K562 (cell line): Measurements from ENCODE around the gene CHPF2. TPM values are rescaled to one million over a fixed set of nuclear protein-coding genes. Genes with fewer than 3 reads are reported as not detected.

Experiments used
- ATAC-seq: fragments of 200-7000 bp; cut with Tn5 transposase; 3 replicates; pipeline ENCODE4 v1.9.1; 2020; ENCODE audit warnings: moderate library complexity
- BruUV-seq: library from RNA; stranded (reverse); fragments of 400-500 nt; replicated peaks from 2 replicates; lab custom pipeline; 2021; lab: Mats Ljungman, UMichigan
- CTCF ChIA-PET: fragments of 300-600 bp; formaldehyde crosslinking; extraction: SDS; loops from one replicate; lab custom pipeline; 2021; ENCODE audit warnings: low intra/inter-chr PET ratio; lab: Yijun Ruan, JAX
- POLR2A ChIA-PET: fragments of 300-600, 350-650 bp; sonication (Branson Sonifier 250); formaldehyde crosslinking; extraction: SDS; loops from one replicate; lab custom pipeline; 2021; ENCODE audit warnings: antibody characterized with exemption, inconsistent platforms; lab: Yijun Ruan, JAX
- DNase-seq, 4 experiments: peaks; one replicate each; pipeline versions ENCODE4 v3.0.0 to v3.0.0-alpha.2; 2011 to 2018; ENCODE audit warnings: low spot score in 3 of 4, mixed read lengths in 3 of 4; ENCODE audit errors: extremely low read depth in 1 of 4
- FAIRE-seq: peaks from 2 replicates; lab custom pipeline; 2011; peaks lifted over from hg19 to GRCh38; lab: Jason Lieb, UNC
- H2AFZ ChIP-seq: 2 replicates; pipeline ENCODE4 v1.6.0; 2011; ENCODE audit warnings: low read depth, low read length, control low read depth, inconsistent platforms
- H3K27ac ChIP-seq: fragments of 200-600 bp; 3 replicates; pipeline ENCODE4 v1.8.0; 2011; ENCODE audit warnings: low read depth, mild to moderate bottlenecking, control low read depth, inconsistent platforms, low read length, moderate library complexity, mixed read lengths; ENCODE audit errors: extremely low read depth
- H3K27me3 ChIP-seq, 2 experiments: fragments of 300-600 bp in 1 of 2; 2 replicates in 1 of 2; 3 replicates in 1 of 2; pipeline versions ENCODE4 v1.6.0 to v1.8.0; 2011; ENCODE audit warnings: inconsistent platforms in 2 of 2, low read length in 2 of 2, mild to moderate bottlenecking in 1 of 2, mixed read lengths in 1 of 2, moderate library complexity in 1 of 2; ENCODE audit not compliant: control insufficient read depth in 2 of 2, insufficient read depth in 2 of 2
- H3K36me3 ChIP-seq: fragments of 300-600 bp; 3 replicates; pipeline ENCODE4 v1.8.0; 2011; ENCODE audit warnings: mild to moderate bottlenecking, low read length, inconsistent platforms; ENCODE audit not compliant: control insufficient read depth, insufficient read depth
- H3K4me1 ChIP-seq, 2 experiments: fragments of 200-600 bp in 1 of 2; replicated peaks in 1 of 2; 2 replicates in 1 of 2; 3 replicates in 1 of 2; pipeline versions ENCODE4 v1.5.1 to v1.8.0; 2011; ENCODE audit warnings: inconsistent platforms in 2 of 2, low read length in 2 of 2, mild to moderate bottlenecking in 1 of 2, mixed read lengths in 1 of 2, moderate library complexity in 1 of 2; ENCODE audit not compliant: control insufficient read depth in 2 of 2, insufficient read depth in 2 of 2
- H3K4me2 ChIP-seq: 2 replicates; pipeline ENCODE4 v1.6.1; 2011; ENCODE audit warnings: low read length, control low read depth, inconsistent platforms, mixed read lengths; ENCODE audit not compliant: insufficient read depth
- H3K4me3 ChIP-seq: fragments of 200-600 bp; sonication (generic), shearing (Covaris generic); 2 replicates; pipeline ENCODE4 v1.5.1; 2016; ENCODE audit warnings: control low read depth, inconsistent platforms
- H3K79me2 ChIP-seq: fragments of 200-600 bp; 3 replicates; pipeline ENCODE4 v1.8.0; 2011; ENCODE audit warnings: low read length, inconsistent platforms; ENCODE audit not compliant: control insufficient read depth, insufficient read depth
- H3K9ac ChIP-seq, 2 experiments: 2 replicates each; pipeline versions ENCODE4 v1.6.0 to v1.6.1; 2011; ENCODE audit warnings: low read depth in 2 of 2, low read length in 2 of 2, control low read depth in 1 of 2, inconsistent platforms in 1 of 2, mild to moderate bottlenecking in 1 of 2, mixed read lengths in 1 of 2; ENCODE audit not compliant: insufficient read depth in 1 of 2
- H3K9me1 ChIP-seq: one replicate; pipeline ENCODE4 v1.6.0; 2011; ENCODE audit warnings: inconsistent platforms, mild to moderate bottlenecking, low read length, moderate library complexity; ENCODE audit not compliant: control insufficient read depth, insufficient read depth
- H3K9me3 ChIP-seq: replicated peaks from 2 replicates; pipeline ENCODE4 v1.5.1; 2011; ENCODE audit warnings: low read depth, low read length, inconsistent platforms; ENCODE audit not compliant: control insufficient read depth, insufficient read depth
- H4K20me1 ChIP-seq: replicated peaks from 2 replicates; pipeline ENCODE4 v1.6.1; 2011; ENCODE audit warnings: low read length, inconsistent platforms, mixed read lengths; ENCODE audit not compliant: control insufficient read depth, insufficient read depth
- CBX5 ChIP-seq: IDR thresholded peaks from 2 replicates; pipeline ENCODE4 v1.6.1; 2014; ENCODE audit warnings: low read depth, borderline replicate concordance
- DACH1 ChIP-seq: fragments of 450-650 bp; IDR thresholded peaks from 2 replicates; pipeline ENCODE4 v1.6.1; 2018; ENCODE audit not compliant: partially characterized antibody
- ELF2 ChIP-seq: fragments of 250-450 bp; sonication (Bioruptor Pico); IDR thresholded peaks from 2 replicates; pipeline ENCODE4 v1.5.0; 2021; ENCODE audit warnings: mild to moderate bottlenecking
- FOXP1 ChIP-seq: sonication (generic); formaldehyde crosslinking; IDR thresholded peaks from 2 replicates; pipeline ENCODE4 v1.8.0; 2022; ENCODE audit warnings: mild to moderate bottlenecking, missing genetic modification reagents
- HLTF ChIP-seq: fragments of 450-650 bp; IDR thresholded peaks from 2 replicates; pipeline ENCODE4 v1.6.1; 2016
- NELFE ChIP-seq: IDR thresholded peaks from 2 replicates; pipeline ENCODE4 v1.6.1; 2011; ENCODE audit warnings: mild to moderate bottlenecking; ENCODE audit not compliant: insufficient read depth, insufficient read length
- TBL1XR1 ChIP-seq, 2 experiments: IDR thresholded peaks; 2 replicates each; pipeline ENCODE4 v1.6.1; 2012; ENCODE audit warnings: improper control_type of control experiment in 2 of 2, low read length in 2 of 2, mild to moderate bottlenecking in 1 of 2
- ZNF124 ChIP-seq: sonication (generic); formaldehyde crosslinking; IDR thresholded peaks from 2 replicates; pipeline ENCODE4 v1.8.1; 2022; ENCODE audit warnings: missing genetic modification reagents
- ZNF316 ChIP-seq: fragments of 450-650 bp; IDR thresholded peaks from 2 replicates; pipeline ENCODE4 v1.6.1; 2016
- WGBS: fragments of 100-300 bp; shearing (Covaris generic); methylation state at CpG from one replicate; pipeline ENCODE4 v1.1.6; 2016; ENCODE audit warnings: low coverage, mixed read lengths; ENCODE audit not compliant: insufficient coverage; ENCODE audit errors: missing lambda C conversion rate; 5-methylcytosine and 5-hydroxymethylcytosine counted together
- in situ Hi-C: fragments of 300-500 bp; cut with MboI; formaldehyde crosslinking; loops from 4 replicates; pipeline ENCODE4 v1.15.0; 2018; ENCODE audit warnings: inconsistent platforms, mixed read lengths
- intact Hi-C: fragments of 100-400 bp; cut with micrococcal nuclease; formaldehyde crosslinking; loops from 2 replicates; pipeline ENCODE4 v1.14.2; 2022
- polyA plus RNA-seq, 8 experiments: library from polyadenylated mRNA; depleted of rRNA in 4 of 8; stranded (reverse) in 5 of 8; unstranded in 3 of 8; fragments of >200 nt; fragmentation: Nextera tagmentation in 2 of 8; fragmentation: Illumina TruSeq in 1 of 8; extraction: Ambion mirVana in 2 of 8; extraction: Trizol in 1 of 8; gene quantifications; 2 replicates each; pipeline versions ENCODE4 v1.2.1 to v1.2.3, GENCODE V29; 2011 to 2014; ENCODE audit warnings: inconsistent platforms in 1 of 8, missing spikeins in 1 of 8
- total RNA-seq, 7 experiments: library from RNA; depleted of rRNA in 6 of 7; stranded (reverse); fragments of >200 nt in 6 of 7; fragmentation: Illumina TruSeq in 2 of 7; extraction: Trizol in 2 of 7; gene quantifications; 2 replicates each; pipeline versions ENCODE4 v1.2.1 to v1.2.3, GENCODE V29; 2011 to 2021; ENCODE audit warnings: low replicate concordance in 1 of 7
- TF ChIP-seq, protein P1 (sequence below): sonication (generic); formaldehyde crosslinking; IDR thresholded peaks from 2 replicates; pipeline ENCODE4 v1.5.0; 2020; ENCODE audit warnings: missing genetic modification reagents
- TF ChIP-seq, protein P2 (sequence below): sonication (generic); formaldehyde crosslinking; IDR thresholded peaks from 2 replicates; pipeline ENCODE4 v1.8.0; 2023; ENCODE audit warnings: missing genetic modification reagents, mild to moderate bottlenecking, borderline replicate concordance
- TF ChIP-seq, protein P3 (sequence below), 2 experiments: fragments of 450-650 bp in 1 of 2; sonication (generic) in 1 of 2; formaldehyde crosslinking; conservative IDR thresholded peaks; 2 replicates each; pipeline versions ENCODE4 v1.4.0 to v1.8.1; 2020 to 2022; ENCODE audit warnings: mild to moderate bottlenecking in 1 of 2, missing genetic modification reagents in 1 of 2
- TF ChIP-seq, protein P4 (sequence below): fragments of 250-450 bp; sonication (Bioruptor Pico); IDR thresholded peaks from 2 replicates; pipeline ENCODE4 v1.4.0; 2020; ENCODE audit warnings: mild to moderate bottlenecking, moderate library complexity

The CHPF2 gene
- total and polyA plus RNA-seq, 9 of the 15 experiments (the other 6 are each of a cell fraction or from before 2014, with no cell fraction given): 0.08 to 32.8 (median 10.5) TPM

DNA sequence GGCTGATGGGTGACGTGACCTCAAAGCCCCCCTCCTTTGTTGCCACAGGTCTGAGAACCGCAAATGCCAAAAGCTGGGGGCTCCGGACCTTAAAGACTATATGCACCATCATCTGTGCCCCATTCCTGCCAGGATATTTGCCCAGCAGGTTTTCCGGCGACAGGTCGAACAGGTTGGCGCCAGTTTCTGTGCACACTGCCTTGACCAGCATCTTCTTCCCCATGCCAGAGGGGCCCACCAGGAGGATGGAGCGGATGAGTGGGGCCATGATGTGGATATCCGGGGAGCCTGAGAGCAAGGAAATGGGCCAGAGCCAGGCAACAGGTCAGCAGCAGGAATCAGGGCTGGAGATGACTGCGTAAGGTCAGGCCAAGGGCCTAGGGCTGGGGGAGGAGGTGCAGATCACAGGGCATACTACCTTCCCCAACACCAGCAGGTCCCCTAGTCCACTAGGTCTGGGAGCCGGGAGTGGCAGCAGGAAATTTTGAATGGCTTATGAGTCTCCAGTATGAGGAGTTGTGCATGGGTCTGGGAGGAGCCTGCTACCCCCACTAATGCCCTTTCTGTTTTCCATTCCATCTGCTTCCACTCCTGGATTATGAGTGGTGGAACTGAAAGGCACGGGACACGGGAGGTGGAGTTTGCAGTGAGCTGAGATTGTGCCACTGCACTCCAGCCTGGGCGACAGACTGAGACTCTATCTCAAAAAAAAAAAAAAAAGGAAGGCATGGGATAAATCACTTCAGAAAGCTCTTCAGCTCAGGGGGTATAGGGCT, 38.9 kb upstream of the CHPF2 start:
- BruUV-seq: no TSS peak
- FAIRE-seq: no peak
- CTCF ChIA-PET: no interaction called here
- TF ChIP-seq ELF2: no peak
- TF ChIP-seq, protein P1, sequence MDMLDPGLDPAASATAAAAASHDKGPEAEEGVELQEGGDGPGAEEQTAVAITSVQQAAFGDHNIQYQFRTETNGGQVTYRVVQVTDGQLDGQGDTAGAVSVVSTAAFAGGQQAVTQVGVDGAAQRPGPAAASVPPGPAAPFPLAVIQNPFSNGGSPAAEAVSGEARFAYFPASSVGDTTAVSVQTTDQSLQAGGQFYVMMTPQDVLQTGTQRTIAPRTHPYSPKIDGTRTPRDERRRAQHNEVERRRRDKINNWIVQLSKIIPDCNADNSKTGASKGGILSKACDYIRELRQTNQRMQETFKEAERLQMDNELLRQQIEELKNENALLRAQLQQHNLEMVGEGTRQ (CRISPR knock-in tag): no peak
- TF ChIP-seq ZNF124 (CRISPR knock-in tag): no peak
- no peak for TF ChIP-seq TBL1XR1 (IDR thresholded peaks at IDR 0.05; ENCODE audit: low read length in 2 of 2)
- TF ChIP-seq, protein P2, sequence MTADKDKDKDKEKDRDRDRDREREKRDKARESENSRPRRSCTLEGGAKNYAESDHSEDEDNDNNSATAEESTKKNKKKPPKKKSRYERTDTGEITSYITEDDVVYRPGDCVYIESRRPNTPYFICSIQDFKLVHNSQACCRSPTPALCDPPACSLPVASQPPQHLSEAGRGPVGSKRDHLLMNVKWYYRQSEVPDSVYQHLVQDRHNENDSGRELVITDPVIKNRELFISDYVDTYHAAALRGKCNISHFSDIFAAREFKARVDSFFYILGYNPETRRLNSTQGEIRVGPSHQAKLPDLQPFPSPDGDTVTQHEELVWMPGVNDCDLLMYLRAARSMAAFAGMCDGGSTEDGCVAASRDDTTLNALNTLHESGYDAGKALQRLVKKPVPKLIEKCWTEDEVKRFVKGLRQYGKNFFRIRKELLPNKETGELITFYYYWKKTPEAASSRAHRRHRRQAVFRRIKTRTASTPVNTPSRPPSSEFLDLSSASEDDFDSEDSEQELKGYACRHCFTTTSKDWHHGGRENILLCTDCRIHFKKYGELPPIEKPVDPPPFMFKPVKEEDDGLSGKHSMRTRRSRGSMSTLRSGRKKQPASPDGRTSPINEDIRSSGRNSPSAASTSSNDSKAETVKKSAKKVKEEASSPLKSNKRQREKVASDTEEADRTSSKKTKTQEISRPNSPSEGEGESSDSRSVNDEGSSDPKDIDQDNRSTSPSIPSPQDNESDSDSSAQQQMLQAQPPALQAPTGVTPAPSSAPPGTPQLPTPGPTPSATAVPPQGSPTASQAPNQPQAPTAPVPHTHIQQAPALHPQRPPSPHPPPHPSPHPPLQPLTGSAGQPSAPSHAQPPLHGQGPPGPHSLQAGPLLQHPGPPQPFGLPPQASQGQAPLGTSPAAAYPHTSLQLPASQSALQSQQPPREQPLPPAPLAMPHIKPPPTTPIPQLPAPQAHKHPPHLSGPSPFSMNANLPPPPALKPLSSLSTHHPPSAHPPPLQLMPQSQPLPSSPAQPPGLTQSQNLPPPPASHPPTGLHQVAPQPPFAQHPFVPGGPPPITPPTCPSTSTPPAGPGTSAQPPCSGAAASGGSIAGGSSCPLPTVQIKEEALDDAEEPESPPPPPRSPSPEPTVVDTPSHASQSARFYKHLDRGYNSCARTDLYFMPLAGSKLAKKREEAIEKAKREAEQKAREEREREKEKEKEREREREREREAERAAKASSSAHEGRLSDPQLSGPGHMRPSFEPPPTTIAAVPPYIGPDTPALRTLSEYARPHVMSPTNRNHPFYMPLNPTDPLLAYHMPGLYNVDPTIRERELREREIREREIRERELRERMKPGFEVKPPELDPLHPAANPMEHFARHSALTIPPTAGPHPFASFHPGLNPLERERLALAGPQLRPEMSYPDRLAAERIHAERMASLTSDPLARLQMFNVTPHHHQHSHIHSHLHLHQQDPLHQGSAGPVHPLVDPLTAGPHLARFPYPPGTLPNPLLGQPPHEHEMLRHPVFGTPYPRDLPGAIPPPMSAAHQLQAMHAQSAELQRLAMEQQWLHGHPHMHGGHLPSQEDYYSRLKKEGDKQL (CRISPR knock-in tag): no peak
- TF ChIP-seq, protein P3, sequence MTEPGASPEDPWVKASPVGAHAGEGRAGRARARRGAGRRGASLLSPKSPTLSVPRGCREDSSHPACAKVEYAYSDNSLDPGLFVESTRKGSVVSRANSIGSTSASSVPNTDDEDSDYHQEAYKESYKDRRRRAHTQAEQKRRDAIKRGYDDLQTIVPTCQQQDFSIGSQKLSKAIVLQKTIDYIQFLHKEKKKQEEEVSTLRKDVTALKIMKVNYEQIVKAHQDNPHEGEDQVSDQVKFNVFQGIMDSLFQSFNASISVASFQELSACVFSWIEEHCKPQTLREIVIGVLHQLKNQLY (CRISPR knock-in tag; conservative IDR thresholded peaks at IDR 0.05): no peak
- TF ChIP-seq NELFE: no peak
- TF ChIP-seq, protein P4, sequence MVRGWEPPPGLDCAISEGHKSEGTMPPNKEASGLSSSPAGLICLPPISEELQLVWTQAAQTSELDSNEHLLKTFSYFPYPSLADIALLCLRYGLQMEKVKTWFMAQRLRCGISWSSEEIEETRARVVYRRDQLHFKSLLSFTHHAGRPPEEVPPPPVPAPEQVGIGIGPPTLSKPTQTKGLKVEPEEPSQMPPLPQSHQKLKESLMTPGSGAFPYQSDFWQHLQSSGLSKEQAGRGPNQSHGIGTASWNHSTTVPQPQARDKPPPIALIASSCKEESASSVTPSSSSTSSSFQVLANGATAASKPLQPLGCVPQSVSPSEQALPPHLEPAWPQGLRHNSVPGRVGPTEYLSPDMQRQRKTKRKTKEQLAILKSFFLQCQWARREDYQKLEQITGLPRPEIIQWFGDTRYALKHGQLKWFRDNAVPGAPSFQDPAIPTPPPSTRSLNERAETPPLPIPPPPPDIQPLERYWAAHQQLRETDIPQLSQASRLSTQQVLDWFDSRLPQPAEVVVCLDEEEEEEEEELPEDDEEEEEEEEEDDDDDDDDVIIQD (CRISPR knock-in tag): no peak
- TF ChIP-seq DACH1: no peak
- no peak for TF ChIP-seq FOXP1 (CRISPR knock-in tag)
- no peak for TF ChIP-seq CBX5
- no peak for TF ChIP-seq HLTF
- TF ChIP-seq ZNF316: no peak

More for the DNA sequence above, 38.9 kb upstream of the CHPF2 start:
- Histone ChIP-seq H3K4me3 (no peak overlapping the region), H3K27me3 (peaks cover 76 to 86% of the 10 kb centered on the region in 2 experiments), H3K9ac (no peak overlapping the region), H2AFZ (no peak overlapping the region), H3K4me1 (peaks cover 0 to 3% of the 10 kb centered on the region in 2 experiments; a peak in 1 of 5 replicates), H3K9me3 (no peaks in the 10 kb centered on the region), H4K20me1 (peaks cover 24% of the 10 kb centered on the region), H3K79me2 (no peaks in the 10 kb centered on the region), H3K27ac (no peak overlapping the region), H3K4me2 (no peak overlapping the region), H3K9me1 (no peaks in the 10 kb centered on the region), H3K36me3 (no peaks in the 10 kb centered on the region)
- ATAC-seq: no peak
- intact Hi-C loops: loop anchor here (5.0 kb wide), 1 partner anchor 49 kb away; no protein-coding TSS in a partner anchor
- in situ Hi-C loops: no loop called here
- no peak for DNase-seq
- WGBS: 4% methylated on average over 14 of the region's 14 CpGs
- POLR2A ChIA-PET: interaction anchor here (0.5 kb wide), 1 partner anchor 25 kb away, joined by 4 read pairs; no protein-coding TSS in a partner anchor
